HUES48 (cell line): Measurements from ENCODE around the gene KCNAB2.
"Not testable (repeated sequence)": the region's sequence is repeated elsewhere in the genome, so short reads cannot be mapped to it uniquely, and the experiment has no call there.

Experiments used
- H3K27ac ChIP-seq: one replicate; pipeline ENCODE4 v1.7.0; 2013; ENCODE audit warnings: low read depth, low read length, inconsistent platforms
- H3K27me3 ChIP-seq: 2 replicates; pipeline ENCODE4 v1.6.1; 2013; ENCODE audit warnings: mild to moderate bottlenecking, low read length; ENCODE audit not compliant: control insufficient read depth, insufficient read depth
- H3K36me3 ChIP-seq: 2 replicates; pipeline ENCODE4 v1.6.1; 2013; ENCODE audit warnings: low read length; ENCODE audit not compliant: control insufficient read depth, insufficient read depth
- H3K4me1 ChIP-seq: 2 replicates; pipeline ENCODE4 v1.6.1; 2013; ENCODE audit warnings: mild to moderate bottlenecking, low read length; ENCODE audit not compliant: control insufficient read depth, insufficient read depth
- H3K4me3 ChIP-seq: 2 replicates; pipeline ENCODE4 v1.5.1; 2013; ENCODE audit warnings: mild to moderate bottlenecking, low read depth, low read length
- H3K9ac ChIP-seq: 2 replicates; pipeline ENCODE4 v1.6.1; 2013; ENCODE audit warnings: mild to moderate bottlenecking, low read depth, low read length, moderate library complexity
- H3K9me3 ChIP-seq: 2 replicates; pipeline ENCODE4 v1.6.1; 2013; ENCODE audit warnings: low read length; ENCODE audit not compliant: control insufficient read depth, insufficient read depth

Gene KCNAB2

DNA sequence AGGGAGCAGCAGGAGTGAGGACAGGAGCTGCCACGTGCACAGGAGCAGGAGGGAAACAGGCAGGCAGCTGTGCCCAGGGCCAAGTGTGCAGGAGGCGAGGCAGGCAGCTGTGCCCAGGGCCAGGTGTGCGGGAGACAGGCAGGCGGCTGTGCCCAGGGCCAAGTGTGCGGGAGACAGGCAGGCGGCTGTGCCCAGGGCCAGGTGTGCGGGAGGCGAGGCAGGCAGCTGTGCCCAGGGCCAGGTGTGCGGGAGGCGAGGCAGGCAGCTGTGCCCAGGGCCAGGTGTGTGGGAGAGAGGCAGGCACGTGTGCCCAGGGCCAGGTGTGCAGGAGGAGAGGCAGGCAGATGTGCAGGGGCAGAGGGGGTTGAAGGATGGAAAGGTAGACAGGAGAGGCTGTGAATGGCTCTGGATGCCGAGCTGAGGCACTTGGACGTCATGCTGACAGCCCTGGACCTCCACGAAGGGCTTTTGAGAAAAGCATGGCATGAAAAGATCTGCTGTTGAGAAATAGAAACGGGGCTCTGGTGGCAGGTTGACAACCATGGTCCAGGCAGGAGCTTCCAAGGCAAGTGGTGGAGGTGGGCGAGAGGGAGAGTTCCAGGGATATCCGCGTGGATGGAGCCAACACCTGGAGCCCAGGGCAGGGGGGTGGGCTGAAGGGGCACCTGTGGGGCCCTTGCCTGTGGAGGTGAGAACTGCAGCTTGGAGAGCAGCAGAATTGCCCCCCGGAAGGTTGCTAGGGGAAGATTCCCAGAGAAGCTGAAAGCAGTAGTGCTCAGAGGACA lies 34.3 kb upstream of the KCNAB2 start:
- Histone ChIP-seq H3K4me1 (no peaks in the 10 kb centered on the region), H3K9ac (no peak overlapping the region), H3K27ac (no peak overlapping the region), H3K4me3 (no peak overlapping the region), H3K36me3 (no peaks in the 10 kb centered on the region), H3K27me3 (no peaks in the 10 kb centered on the region), H3K9me3 (no peaks in the 10 kb centered on the region)

DNA sequence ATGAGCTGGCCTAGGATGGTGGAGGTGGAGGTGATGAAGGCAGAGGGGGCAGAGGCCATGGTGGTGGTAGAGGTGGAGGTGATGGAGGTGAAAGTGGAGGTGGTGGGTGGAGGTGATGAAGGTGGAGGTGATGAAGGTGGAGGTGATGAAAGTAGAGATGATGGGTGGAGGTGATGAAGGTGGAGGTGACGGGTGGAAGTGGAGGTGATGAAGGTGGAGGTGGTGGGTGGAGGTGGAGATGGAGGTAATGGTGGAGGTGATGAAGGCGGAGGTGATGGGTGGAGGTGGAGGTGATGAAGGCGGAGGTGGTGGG lies 33.8 kb upstream of the KCNAB2 start:
- Histone ChIP-seq H3K27me3 (no peaks in the 10 kb centered on the region), H3K9me3 (no peaks in the 10 kb centered on the region), H3K4me1 (no peaks in the 10 kb centered on the region), H3K36me3 (no peaks in the 10 kb centered on the region), H3K27ac (no peak overlapping the region), H3K9ac (no peak overlapping the region), H3K4me3 (no peak overlapping the region)

DNA sequence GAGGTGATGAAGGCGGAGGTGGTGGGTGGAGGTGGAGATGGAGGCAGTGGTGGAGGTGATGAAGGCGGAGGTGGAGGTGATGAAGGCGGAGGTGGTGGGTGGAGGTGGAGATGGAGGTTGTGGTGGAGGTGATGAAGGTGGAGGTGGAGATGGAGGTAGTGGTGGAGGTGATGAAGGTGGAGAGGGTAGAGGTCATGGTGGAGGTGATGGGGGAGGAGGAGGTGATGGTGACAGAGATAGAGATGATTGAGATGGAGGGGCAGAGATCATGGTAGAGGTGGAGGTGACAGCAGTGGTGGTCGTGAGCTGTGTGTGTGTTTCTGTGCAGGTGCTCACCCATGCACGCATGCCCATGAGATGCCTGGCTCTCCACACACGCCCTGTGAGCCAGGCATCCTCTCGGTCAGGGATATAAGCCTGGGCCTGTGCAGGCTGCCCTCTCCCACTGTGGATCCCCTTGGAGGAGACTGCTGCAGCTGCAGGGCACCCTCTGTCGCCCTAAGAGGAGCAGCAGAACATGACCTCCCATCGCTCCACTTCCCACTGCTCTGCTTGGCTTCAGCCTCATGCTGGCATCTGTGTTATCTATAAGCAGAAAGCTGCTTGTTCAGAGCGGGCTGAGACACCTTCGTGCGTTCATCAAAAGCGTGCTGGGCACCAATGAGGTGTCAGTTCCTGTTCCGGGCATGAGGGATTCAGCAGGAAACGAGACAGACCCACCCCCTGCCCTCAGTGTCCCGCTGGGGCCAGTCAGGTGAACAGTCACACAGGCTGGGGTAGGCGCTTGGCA lies 33.0 kb upstream of the KCNAB2 start:
- Histone ChIP-seq H3K9me3 (no peaks in the 10 kb centered on the region), H3K4me1 (no peaks in the 10 kb centered on the region), H3K27me3 (no peaks in the 10 kb centered on the region), H3K4me3 (no peak overlapping the region), H3K9ac (no peak overlapping the region), H3K36me3 (no peaks in the 10 kb centered on the region), H3K27ac (no peak overlapping the region)

DNA sequence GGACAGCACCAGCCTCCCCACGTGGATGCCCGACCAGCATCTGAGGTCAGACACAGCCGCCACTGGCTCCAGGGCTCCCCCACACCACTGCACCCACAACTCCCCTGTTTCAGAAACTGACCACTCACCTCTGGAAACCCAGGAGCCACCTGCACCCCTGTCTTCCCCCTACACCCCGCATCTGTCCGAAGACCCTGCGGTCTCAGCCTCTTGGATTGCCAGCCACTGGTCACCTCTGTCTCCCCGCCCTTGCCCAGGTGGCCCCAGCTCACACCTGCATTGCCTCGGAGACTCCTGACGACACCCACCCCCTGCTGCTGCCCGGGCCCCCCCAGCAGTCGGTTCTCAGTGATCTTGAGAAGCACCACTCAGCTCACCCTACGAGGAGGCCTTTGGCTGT lies 32.2 kb upstream of the KCNAB2 start:
- Histone ChIP-seq H3K27me3 (no peaks in the 10 kb centered on the region), H3K27ac (no peak overlapping the region), H3K9me3 (no peaks in the 10 kb centered on the region), H3K4me1 (no peaks in the 10 kb centered on the region), H3K9ac (no peak overlapping the region), H3K36me3 (no peaks in the 10 kb centered on the region), H3K4me3 (no peak overlapping the region)

DNA sequence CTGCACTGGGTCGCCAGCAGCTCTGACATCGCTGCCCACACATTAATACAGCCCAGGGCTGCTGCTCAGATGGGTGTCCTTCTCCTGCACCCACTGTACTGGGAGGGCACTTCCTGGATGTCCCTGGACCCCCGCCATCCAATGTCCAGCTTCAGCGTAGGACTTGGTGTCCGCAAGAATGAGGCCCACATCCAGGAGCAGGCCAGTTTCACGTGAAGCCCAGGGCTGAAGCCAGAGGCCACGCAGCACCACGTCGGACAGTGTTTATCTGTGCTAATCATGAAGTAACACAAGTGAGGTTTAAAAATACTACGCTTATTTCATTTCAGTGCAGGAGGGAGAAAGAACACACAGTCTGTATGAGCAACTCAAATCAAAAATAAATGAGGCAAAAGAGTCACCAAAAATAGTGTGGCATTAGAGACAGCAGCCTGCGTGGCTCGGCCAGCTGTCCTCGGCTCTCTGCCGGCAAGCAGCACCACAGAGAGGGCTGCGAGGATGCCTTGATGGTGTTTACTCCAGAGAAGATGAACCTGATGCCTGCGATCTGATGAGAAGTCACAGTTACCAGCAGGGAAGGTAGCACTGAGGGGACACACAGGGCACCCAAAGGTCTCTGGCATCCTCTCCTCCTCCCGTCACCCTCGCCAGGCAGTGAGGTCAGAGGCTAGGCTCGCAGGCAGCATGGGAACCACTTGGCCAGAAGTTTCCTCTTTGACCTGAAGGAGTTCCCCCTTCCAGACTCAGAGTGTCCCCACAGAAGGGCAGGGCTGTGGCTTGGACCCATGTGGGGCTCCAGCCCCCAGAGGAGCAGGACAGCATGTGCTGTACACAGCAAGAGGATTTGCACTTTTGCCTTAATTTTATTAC lies 31.3 kb upstream of the KCNAB2 start:
- Histone ChIP-seq H3K9me3 (no peaks in the 10 kb centered on the region), H3K36me3 (no peaks in the 10 kb centered on the region), H3K4me1 (no peaks in the 10 kb centered on the region), H3K4me3 (no peak overlapping the region), H3K27ac (no peak overlapping the region), H3K27me3 (no peaks in the 10 kb centered on the region), H3K9ac (no peak overlapping the region)

DNA sequence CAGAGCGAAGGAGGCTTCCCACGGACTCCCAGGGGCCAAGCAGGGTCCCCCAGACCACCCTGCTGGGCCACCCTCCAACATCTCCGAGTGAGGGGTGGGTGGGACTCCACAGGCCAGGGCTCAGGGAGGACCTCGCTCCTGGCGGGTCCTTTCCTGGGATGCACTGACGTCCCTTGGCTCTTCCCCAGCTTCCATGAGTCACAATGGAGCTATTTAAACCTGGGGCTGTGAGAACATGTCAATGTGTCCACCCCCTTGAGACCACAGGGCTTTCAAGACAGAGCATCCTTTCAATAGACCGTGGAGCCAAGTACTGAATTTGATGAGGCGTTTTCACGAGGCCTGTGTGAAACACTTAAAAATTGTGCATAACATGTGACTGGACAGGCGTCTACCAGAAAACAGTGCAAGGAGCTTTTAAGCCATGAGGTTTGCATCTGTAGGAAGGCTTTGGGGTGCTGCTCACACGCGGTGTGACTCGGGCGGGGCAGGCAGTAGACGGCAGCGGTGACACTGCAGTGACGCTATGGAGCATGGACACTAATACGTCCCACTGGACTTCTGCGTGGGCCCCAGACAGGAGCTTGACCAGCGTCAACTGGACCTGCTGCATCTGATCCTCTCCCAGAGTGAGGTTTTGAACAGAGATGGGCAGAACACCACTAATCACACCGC lies 29.4 kb upstream of the KCNAB2 start:
- Histone ChIP-seq H3K27ac (no peak overlapping the region), H3K27me3 (no peaks in the 10 kb centered on the region), H3K9ac (no peak overlapping the region), H3K36me3 (no peaks in the 10 kb centered on the region), H3K9me3 (no peaks in the 10 kb centered on the region), H3K4me1 (no peaks in the 10 kb centered on the region), H3K4me3 (no peak overlapping the region)

DNA sequence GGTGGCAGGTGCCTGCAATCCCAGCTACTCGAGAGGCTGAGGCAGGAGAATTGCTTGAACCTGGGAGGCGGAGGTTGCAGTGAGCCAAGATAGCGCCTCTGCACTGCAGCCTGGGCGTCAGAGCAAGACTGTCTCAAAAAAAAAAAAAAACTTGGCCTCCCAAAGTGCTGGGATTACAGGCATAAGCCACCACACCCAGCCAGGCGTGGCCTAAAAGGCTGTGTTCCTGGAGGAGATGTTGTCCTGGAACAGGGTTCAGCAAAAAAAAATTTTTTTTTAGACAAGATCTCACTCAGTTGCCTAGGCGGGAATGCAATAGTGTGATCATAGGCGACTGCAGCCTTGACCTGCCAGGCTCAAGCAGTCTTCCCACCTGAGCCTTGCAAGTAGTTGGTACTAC lies 28.0 kb upstream of the KCNAB2 start:
- not testable (repeated sequence) for H3K4me1 ChIP-seq, H3K9ac ChIP-seq, H3K4me3 ChIP-seq, H3K27me3 ChIP-seq, H3K36me3 ChIP-seq, H3K27ac ChIP-seq, H3K9me3 ChIP-seq

DNA sequence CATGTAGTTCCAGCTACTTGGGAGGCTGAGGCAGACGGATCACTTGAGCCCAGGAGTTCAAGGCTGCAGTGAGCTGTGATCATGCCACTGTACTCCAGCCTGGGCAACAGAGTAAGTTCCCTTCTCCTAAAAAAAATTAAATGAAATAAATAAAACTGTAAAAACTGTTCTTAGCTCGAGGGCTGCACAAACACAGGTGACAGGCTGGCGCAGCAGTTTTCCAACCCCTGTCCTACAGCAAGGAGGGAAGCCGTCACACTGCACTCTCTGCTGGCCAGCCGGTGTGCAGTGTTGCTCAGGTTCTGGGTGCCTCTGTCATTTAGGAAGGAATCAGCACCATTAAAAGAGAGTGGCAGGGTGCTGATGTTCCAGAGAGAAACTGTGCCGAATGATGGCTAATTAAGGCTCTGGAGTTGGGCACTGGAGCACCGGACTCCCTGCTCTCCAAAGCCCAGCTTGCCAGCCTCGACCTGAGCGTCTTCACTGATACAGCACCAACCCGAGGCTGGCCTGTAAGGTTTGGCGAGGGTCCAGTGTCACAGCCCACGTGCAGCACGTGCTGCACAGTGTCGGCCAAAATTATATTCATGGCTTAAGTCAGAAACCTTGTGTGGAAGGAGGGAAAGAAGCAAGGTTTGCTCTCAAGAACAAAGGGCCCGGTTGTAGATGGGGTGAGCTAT lies 26.4 kb upstream of the KCNAB2 start:
- H3K4me1 ChIP-seq = no peaks in the 10 kb centered on the region
- no peak overlapping the region for H3K27ac ChIP-seq
- no peaks in the 10 kb centered on the region for H3K36me3 ChIP-seq
- no peaks in the 10 kb centered on the region for H3K27me3 ChIP-seq
- no peaks in the 10 kb centered on the region for H3K9me3 ChIP-seq
- H3K4me3 ChIP-seq = no peak overlapping the region
- no peak overlapping the region for H3K9ac ChIP-seq

DNA sequence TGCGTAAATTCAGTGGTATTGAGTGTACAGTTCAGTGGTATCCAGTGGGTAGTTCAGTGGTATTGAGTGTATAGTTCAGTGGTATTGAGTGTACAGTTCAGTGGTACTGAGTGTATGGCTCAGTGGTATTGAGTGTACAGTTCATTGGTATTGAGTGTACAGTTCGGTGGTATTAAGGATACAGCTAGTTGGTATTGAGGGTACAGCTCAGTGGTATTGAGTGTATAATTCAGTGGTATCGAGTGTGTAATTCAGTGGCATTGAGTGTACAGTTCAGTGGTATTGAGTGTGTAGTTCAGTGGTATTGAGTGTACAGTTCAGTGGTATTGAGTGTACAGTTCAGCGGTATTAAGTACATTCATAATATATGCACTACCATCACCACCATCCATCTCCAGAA lies 23.5 kb upstream of the KCNAB2 start:
- Histone ChIP-seq H3K9ac (no peak overlapping the region), H3K27me3 (no peaks in the 10 kb centered on the region), H3K4me3 (no peak overlapping the region), H3K36me3 (no peaks in the 10 kb centered on the region), H3K27ac (no peak overlapping the region), H3K9me3 (no peaks in the 10 kb centered on the region), H3K4me1 (peaks cover 15% of the 10 kb centered on the region; the same call in 1 of the 2 replicates)

DNA sequence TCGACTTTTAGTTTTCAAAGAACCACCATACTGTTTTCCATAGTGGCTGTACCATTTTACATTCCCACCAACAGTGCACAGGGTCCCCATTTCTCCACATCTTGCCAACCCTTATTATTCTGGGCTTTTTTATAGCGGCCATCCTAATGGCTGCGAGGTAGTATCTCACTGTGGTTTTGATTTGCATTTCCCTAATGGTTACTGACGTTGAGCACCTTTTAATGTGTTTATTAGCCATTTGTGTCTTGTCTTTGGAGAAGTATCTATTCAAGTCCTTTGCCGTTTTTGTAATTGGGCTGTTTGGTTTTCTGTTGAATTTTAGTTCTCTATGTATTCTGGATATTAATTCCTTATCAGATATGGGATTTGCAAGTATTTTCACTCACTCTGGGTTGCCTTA lies 22.3 kb upstream of the KCNAB2 start:
- H3K27me3 ChIP-seq = no peaks in the 10 kb centered on the region
- H3K36me3 ChIP-seq = no peaks in the 10 kb centered on the region
- no peak overlapping the region for H3K4me3 ChIP-seq
- peaks cover 15% of the 10 kb centered on the region; the same call in 1 of the 2 replicates for H3K4me1 ChIP-seq
- H3K9me3 ChIP-seq = no peaks in the 10 kb centered on the region
- no peak overlapping the region for H3K27ac ChIP-seq
- no peak overlapping the region for H3K9ac ChIP-seq
